CD4-positive, alpha-beta T cell treated with Interleukin-17A for 1 hour (primary cell): ENCODE measurements around the gene PSME4.
"Not testable (repeated sequence)": the region's sequence is repeated elsewhere in the genome, so short reads cannot be mapped to it uniquely, and the experiment has no call there.

Experiments used
- DNase-seq: peaks from one replicate; pipeline ENCODE4 v3.0.0-alpha.2; 2020

The PSME4 gene

DNA sequence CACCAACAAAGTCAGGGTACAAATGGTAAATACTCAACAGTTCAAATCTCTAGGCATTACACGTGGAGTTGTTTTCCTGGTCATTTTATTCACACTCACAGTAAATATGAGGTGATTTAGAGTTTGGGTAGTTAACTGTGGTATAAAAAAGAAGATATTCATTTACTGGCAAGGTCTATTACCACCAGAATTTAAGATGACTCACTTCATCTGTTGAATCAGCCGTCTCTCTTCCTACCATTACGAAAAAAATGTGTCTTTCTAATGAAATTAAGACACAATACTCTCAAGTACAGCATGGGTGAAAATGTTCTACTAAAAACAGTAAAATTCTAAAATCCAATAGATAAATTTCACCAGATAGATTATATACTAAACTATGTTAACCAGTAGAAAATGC is 90.0 kb downstream of the PSME4 start:
- DNase-seq, result no peak

DNA sequence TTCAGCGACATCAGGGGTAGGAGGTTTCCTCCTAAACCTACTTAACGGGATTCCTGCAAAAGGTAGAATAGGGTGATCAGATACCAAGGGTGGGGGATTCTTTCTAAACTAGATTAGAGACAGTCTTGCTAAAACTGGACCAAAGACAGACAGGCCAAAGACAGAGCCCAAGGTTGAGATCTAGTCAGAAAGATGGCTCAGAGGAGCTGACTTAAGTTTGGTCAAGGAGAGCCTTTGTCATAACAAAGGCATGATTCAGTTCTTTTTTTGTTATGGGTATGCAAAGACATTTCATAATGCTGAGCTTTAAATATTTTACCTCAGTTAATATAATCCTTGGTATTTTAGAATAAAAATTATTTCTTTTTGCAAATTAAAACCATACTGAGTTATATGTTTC is 93.2 kb downstream of the PSME4 start:
- DNase-seq, result no peak

DNA sequence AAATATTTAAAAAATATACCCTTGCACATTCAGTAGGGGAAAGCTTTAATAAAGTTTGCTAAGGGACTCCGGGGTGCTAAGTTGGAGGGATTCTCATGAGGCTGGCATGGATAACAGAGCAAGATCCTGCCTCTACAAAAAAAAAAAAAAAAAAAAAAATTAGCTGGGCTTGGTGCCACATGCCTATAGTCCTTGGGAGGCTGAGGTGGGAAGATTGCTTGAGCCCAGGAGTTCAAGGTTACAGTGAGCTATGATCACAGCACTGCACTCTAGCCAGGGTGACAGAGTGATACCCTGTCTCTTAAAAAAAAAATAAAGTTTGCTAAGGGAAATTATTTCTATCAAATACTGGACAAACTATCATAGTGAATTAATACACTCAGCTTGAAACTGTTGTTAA is 93.7 kb downstream of the PSME4 start:
- DNase-seq, result no peak

DNA sequence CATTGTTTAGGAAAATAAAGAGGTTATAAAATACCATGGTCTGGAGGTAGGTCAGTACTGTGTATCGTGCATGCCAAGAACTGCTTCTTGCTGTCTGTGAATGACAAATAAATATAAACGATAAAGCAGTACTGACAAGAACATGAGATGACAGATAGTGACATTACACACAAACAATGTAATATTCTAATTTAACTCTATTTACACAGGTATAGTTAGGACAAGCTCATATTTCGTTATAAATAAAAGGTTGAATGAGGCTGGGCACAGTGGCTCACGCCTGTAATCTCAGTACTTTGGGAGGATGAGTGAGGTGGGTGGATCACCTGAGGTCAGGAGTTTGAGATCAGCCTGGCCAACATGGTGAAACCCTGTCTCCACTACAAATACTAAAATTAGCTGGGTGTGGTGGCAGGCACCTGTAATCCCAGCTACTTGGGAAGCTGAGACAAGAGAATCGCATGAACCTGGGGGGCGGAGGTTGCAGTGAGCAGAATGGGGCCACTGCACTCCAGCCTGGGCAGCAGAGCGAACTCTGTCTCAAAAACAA is 96.3 kb downstream of the PSME4 start:
- DNase-seq, result no peak

DNA sequence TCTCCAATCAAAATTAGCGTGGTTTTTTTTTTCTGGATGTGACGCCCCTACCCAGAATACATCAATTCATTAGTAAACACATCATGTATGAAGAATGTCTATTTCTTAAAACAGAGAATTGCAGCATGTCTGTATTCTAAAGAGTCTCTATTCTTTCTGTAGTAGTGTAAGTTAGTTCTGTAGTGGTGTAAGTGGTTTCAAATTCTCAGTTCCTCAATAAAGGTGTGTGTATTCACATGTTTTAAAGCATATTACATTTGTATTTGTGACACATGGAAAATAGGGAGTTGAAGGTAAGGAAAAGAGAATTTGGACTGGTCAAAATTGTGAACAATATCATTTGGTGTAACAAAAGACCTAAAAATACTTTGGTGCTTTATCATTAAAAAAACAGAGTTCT is 103.0 kb downstream of the PSME4 start:
- no peak for DNase-seq

DNA sequence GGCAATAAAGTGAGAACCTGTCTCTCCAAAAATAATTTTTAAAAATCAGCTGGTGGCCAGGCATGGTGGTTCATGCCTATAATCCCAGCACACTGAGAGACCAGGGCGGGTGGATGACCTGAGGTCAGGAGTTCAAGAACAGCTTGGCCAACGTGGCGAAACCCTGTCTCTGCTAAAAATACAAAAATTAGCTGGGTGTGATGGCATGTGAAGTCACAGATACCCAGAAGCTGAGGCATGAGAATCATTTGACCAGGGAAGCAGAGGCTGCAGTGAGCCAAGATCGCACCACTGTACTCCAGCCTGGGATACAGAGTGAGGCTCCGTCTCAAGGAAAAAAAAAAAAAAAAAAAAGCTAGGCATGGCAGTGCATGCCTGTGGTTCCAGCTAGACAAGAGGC is 103.6 kb downstream of the PSME4 start:
- no peak for DNase-seq

DNA sequence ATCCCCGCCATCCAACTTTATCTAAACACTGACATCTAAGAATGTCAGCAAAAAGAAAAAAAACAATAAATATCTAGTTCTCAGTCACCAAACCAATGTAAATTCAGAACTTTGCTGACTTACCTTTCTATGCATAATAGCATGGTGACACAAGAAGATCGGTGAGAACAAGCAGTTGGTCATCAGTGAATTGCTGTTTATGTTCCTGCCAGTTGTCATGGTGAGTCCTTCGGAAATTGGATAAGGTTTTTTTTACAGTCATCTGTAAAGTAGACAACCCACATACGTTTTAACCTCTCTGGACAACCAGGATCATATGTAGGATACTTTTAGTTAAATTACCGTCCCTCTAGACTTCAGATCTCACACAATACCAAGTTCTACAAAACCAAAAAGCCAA is 104.8 kb downstream of the PSME4 start:
- no peak for DNase-seq

DNA sequence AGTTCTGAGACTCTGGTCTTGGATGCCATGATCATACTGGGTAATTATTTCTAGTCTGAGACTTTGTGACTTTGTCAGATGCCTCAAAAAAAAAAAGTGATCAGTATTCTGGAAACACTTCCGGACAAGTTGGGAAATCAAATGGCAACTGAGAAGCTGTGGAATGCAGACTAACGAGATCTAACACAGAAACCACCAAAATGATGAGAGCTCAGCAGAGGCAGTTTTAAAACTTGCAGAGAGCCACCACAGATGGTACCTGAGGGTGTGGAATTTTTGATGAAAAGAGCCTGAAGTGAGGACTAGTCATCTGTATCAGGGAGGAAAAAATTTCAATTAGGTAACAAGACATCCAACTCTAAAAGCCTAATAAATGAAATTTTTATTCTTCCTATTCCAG is 105.5 kb downstream of the PSME4 start:
- DNase-seq, result no peak

DNA sequence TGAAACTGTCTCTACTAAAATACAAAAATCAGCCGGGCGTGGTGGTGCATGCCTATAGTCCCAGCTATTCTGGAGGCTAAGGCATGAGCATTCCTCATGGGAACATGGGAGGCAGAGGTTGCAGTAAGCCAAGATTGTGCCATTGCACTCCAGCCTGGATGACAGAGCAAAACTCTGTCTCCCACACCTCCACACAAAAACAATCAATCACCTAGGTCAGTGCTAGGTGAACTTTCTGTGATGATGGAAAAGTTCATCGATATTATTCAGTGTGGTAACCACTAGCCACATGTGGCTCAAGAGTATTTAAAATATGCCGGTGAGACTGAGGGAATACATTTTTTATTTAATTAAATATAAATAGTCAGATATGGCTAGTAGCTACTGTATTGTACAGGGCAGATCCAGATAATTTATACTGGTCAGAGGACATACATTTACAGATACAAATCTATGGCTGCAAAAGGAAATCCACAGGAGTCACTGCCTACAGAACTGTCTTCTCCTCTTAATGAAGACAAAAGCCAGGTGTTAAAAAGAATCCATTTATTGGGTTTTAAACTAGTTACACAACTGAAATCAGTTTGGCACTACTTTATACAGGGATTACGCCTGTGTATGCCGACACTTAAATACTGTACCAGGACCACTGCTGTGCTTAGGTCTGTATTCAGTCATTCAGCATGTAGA is 107.1 kb downstream of the PSME4 start:
- DNase-seq, result no peak

DNA sequence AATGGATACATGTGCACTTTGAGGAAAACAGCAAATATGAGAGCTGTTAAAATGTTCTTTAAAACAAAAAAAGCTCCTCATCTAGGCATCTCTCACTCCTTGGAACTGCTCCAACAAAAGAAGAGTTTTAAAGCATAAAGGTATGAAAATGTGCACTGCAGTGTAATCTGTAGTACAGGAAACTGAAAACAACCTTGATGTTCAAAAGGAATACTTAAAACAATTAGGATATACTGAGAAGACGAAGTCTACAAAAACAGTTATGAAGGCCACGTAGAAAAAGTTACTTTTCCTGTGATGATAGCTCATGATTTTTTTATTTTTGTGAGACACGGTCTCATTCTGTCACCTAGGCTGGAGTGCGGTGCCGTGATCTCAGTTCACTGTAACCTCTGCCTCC is 109.0 kb downstream of the PSME4 start:
- DNase-seq, result no peak

DNA sequence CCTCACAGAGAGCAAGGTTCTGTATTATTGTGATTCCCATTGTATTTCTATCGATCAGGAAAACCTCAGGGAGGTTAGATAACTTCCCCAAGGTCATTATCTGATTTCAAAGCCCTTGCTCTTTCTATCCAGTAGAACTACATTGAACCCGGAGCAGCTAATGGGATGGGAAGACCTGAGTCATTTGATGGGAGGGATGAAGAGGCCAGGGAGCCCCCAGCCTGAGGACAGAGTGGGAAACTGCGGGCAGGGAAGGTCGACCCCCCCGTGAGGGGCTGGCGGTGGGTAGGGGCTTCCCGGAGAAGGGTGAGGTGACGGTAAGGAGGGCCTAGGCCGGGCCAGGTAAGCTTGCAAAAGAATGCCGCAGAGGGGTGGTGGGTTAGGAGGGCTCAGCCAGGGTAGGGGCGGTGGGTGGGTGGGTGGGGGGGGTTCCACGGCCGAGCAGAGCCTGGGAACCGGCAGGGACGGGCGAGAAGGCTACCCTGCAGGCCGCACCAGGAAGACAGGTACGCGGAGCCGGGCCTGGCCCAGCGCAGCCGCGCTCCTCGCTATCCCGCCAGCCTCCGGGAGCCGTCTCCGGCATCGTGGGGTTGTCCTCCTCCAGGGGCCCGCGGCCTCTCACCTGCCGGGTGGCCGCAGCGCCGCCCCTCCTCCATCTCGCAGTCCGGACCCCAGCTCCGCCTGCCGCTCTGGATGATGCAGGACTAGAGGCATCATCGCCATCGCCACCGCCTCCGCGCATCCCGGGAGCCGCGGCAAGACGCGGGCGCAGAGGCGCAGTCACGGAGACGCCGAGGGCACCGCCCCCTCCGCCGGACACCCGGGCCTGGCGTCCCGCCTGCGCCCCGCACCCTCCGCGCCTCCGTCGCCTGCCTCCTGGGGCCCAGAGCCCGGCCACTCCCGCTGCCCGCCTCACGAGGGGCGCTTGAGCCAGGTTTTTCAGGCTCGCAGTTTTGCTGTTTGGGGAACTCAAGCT is 111.3 kb downstream of the PSME4 start, which contains the start of gene GPR75:
TSS of gene GPR75 (minus strand) at position 762 of the 976 bp plus-strand sequence. CDS start 5,211 bp downstream, outside the sequence.
- DNase-seq, result no peak

DNA sequence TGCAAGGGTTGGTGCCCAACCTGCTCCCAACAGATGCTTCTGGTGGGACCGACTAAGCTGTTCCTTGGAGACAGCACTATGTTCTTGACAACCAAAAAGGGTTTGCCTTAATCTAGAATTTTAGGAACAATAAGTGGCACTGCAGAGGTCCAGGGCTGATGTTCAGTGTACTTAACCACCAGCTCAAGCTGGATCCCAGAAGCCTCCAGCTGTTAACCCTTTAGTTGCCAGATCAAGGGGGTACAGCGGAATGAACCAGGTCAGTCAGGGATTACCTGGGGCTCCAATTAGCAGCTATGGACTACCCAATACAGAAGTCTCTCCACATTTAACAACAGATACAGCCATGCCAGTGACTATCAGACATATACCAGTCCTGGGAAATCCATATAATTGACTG is 114.5 kb downstream of the PSME4 start:
- no peak for DNase-seq

DNA sequence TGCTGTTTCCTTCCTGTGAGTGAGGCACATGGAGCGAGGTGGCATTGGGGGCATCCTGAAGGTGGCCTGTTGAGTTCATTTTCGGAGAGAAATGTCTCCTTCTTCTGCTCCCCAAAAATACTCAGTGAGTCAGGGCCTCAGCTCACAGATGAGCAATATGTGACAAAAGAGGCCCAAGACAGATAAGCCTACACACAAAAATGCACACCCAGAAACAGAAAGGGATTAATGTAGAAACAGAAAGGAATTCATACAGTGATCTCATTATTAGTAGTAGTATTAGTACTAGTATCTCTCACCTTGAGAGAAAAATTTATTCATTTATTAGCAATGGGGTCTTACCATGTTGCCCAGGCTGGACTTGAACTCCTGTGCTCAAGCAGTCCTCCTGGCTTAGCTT is 116.1 kb downstream of the PSME4 start:
- no peak for DNase-seq

DNA sequence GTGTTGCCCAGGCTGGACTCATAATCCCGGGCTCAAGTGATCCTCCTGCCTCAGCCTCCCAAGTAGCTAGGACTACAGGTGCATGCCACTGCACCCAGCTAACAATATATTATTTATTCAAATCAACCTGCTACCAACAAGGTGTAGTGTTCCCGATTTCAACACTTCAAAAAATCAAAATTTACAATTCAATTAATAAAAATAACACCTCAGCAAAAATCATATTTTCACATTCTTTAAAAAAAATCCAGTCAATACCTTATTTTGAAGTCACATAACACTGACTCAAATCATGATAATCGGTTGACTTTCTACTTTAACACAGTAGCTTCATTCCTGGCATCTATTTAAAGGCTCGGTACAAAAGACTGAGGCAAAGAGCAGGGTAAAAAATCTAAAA is 118.3 kb downstream of the PSME4 start:
- no peak for DNase-seq

DNA sequence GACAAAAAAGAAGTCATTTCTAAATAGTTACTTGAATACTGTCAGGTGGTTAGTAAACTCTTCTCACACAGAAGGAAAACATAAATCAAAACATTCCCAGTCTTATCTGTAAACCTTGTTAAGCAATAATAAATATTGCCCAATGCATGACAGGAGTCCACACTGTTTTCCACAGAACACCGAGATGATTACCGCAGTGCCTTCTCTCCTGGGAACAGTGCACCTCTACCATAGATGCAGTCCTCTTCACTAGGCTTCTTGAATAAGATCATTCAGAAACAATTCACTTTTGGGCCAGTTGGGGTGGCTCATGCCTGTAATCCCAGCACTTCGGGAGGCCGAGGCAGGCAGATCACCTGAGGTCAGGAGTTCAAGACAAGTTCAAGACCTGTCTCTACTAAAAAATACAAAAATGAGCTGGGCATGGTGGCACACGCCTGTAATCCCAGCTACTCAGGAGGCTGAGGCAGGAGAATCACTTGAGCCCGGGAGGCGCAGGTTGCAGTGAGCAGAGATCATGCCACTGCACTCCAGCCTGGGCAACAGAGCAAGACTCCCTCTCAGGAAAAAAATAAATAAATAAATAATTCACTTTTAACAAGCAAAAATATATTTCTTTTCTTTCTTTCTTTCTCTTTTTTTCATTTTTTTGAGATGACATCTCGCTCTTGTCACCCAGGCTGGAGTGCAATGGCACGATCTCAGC is 119.6 kb downstream of the PSME4 start:
- not testable (repeated sequence) for DNase-seq

DNA sequence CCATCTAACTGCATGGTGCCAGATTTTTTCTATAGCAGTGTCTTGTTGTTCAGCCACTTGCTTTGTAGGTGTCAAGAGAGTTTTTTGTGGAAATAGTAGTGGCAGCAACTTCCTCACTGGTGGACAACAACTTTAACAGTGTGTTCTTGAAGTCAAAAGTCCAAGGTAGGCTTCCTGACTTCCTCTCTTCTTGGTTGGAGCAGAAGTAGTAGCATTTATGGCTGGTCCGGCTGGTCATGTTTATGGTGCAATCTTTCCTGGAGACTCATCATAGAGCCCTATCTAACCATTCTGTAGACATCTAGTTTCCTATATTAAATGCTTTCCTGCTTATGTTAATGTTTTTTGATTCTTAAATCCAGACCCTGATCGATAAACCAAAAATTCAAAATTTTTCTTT is 122.7 kb downstream of the PSME4 start:
- DNase-seq, result no peak

DNA sequence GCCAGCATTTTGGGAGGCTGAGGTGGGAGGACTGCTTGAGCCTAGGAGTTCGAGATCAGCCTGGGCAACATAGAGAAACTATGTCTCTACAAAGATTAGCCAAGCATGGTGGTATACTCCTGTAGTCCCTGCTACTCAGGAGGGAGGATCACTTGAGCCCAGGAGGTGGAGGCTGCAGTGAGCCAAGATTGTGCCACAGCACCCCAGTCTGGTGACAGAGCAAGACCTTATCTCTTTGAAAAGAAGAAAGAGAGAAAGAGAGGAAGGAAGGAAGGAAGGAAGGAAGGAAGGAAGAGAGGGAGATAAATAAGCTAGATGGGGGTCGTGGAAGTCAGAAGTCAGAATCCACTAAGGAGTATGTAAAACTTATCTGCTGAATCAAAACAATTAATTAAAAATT is 127.2 kb downstream of the PSME4 start:
- DNase-seq, result no peak

DNA sequence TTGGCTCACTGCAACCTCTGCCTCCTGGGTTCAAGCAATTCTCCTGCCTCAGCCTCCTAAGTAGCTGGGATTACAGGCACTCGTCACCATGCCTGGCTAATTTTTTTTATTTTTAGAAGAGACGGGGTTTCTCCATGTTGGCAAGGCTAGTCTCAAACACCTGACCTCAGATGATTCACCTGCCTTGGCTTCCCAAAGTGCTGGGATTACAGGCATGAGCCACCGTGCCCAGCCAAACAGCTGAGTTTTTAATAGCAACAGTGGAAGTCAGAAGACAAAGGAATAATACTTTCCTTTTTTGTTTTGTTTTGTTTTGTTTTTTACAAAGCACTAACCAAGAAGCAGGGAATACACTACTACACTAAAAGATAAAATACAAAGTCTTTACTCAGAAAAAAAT is 127.9 kb downstream of the PSME4 start:
- no peak for DNase-seq

DNA sequence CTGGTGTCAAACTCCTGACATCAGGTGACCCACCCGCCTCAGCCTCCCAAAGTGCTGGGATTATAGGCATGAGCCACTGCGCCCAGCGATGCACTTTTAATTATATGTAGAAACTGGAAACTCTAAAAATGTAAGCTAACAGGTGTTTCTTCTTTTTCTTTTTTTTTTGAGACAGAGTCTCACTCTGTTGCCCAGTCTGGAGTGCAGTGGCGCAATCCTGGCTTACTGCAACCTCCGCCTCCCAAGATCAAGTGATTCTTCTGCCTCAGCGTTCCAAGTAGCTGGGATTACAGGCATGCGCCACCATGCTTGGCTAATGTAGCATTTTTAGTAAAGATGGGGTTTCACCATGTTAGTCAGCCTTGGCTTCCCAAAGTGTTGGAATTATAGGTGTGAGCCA is 129.1 kb downstream of the PSME4 start:
- DNase-seq, result not testable (repeated sequence)

DNA sequence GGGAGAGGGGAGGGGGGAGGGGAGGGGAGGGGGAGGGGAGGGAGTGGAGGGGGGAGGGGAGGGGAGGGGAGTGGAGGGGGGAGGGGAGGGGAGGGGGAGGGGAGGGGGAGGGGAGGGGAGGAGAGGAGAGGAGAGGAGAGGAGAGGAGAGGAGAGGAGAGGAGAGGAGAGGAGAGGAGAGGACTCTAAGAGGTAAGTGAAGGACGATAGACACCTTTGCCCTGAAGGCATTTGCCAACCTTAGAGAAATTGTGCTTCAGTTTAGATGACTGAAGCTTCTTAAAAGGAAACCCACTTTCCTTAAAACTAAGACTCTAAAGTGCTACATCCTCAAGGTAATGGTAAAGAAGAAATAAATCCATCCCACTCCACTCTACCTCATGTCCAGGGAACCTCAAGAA is 130.2 kb downstream of the PSME4 start:
- DNase-seq, result no peak

DNA sequence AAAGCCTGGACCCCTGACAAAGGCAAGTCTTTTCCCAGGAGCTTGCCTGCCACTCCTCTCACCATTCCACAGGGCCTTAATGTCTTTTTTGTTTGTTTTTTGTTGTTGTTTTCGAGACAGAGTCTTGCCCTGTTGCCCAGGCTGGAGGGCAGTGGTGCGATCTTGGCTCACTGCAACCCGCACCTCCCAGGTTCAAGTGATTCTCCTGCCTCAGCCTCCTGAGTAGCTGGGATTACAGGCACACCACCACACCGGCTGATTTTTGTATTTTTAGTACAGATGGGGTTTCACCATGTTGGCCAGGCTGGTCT is 140.9 kb downstream of the PSME4 start:
- not testable (repeated sequence) for DNase-seq

DNA sequence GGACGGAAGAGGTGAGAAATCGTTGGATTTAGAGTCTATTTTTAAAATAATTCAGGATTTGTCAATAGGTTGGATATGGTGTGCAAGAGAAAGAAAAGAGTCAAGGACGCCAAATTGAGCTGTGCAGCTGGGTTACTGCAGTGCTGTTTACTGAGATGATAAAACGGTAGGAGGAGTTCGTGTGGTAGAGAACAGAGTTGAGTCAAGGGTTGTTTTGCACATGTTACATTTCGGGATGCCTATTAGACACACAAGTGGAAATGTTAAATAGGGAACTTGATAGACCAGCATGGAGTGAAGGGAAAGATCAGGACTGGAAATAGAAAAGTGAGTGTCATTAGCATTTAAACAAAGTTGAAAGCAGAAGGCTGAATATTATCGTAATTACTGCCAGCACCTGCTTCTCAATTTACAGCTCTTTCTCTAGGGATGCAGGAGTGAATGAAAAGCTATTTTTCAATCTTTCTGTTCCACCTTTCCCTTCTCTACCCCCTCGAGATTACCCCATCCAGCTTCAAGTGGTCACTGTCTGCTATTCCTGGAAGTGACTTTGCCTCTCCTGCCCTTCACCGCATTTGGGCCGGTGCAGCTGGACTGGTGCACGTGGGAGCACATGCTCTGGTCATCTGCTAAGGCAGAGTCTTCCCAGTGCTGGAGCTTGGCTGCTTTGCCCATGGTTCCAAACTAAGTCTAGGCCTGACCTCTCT is 141.4 kb downstream of the PSME4 start:
- DNase-seq, result no peak

DNA sequence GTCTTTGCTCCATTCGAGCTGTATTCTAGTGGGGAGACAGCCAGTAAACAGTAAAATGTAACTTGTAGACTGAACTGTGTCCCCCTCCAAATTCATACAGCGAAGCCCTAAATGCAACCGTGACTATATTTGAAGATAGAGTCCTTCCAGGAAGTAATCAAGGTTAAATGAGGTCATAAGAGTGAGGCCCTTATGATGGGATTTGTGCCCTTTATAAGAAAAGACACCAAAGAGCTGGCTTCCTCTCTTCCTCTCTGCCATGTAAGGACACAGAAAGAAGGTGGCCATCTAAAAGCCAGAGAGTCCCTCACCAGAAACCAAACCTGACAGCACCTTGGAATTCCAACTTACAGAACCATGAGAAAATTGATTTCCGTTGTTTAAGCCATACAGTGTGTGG is 142.5 kb downstream of the PSME4 start:
- no peak for DNase-seq
